Tibial nerve (tissue), 3 donors: ENCODE measurements around the gene SRPK2.

Experiments used
- CTCF ChIP-seq, 5 experiments: fragments of 200-600 bp in 3 of 5; fragments of 450-650 bp in 2 of 5; sonication (generic) in 3 of 5; IDR thresholded peaks; one replicate each; pipeline ENCODE4 v1.5.1; 2016 to 2019; ENCODE audit warnings: antibody characterized with exemption in 5 of 5, mild to moderate bottlenecking in 3 of 5, moderate library complexity in 2 of 5
- POLR2A ChIP-seq, 2 donors: fragments of 450-650 bp; IDR thresholded peaks; one replicate each; pipeline ENCODE4 v1.6.1; 2017; ENCODE audit warnings: antibody characterized with exemption in 2 of 2, mild to moderate bottlenecking in 2 of 2, moderate library complexity in 2 of 2

GRCh38 chr7:105210721-105211205 is 178.0 kb downstream of the SRPK2 start:
- TF ChIP-seq CTCF (IDR thresholded peaks at IDR 0.05), result no peak
- no peak for TF ChIP-seq POLR2A (IDR thresholded peaks at IDR 0.05)
